Measurements from ENCODE around the gene SLC39A9.
"Not testable (repeated sequence)": the region's sequence is repeated elsewhere in the genome, so short reads cannot be mapped to it uniquely, and the experiment has no call there.

SLC39A9 gene

GRCh38 chr14:69478055-69478454 is 79.6 kb downstream of the SLC39A9 start:
- not testable (repeated sequence) for DNase-seq (ENCODE audit: low spot score)

GRCh38 chr14:69479696-69480095 is 81.2 kb downstream of the SLC39A9 start:
- no peak for DNase-seq (ENCODE audit: low spot score)

GRCh38 chr14:69480136-69480535 is 81.6 kb downstream of the SLC39A9 start:
- no peak for DNase-seq (ENCODE audit: low spot score)

GRCh38 chr14:69481815-69482568 is 83.5 kb downstream of the SLC39A9 start:
- no peak for DNase-seq (ENCODE audit: low spot score)

- DNase-seq (ENCODE audit: low spot score): no peak
Observed at GRCh38 chr14:69483765-69484443, 85.4 kb downstream of the SLC39A9 start.

- DNase-seq (ENCODE audit: low spot score): no peak
Observed at GRCh38 chr14:69484444-69485314, 86.2 kb downstream of the SLC39A9 start, which contains the start of gene PLEKHD1. TSS of gene PLEKHD1 (plus strand) at chr14:69484728. CDS start at chr14:69484966, 238 bp downstream.

- DNase-seq (ENCODE audit: low spot score): no peak
Observed at GRCh38 chr14:69485315-69485660, 86.8 kb downstream of the SLC39A9 start.

GRCh38 chr14:69485701-69486100 is 87.2 kb downstream of the SLC39A9 start:
- no peak for DNase-seq (ENCODE audit: low spot score)

- no peak for DNase-seq (ENCODE audit: low spot score)
Observed at GRCh38 chr14:69487226-69487625, 88.7 kb downstream of the SLC39A9 start.

- DNase-seq (ENCODE audit: low spot score): no peak
Observed at GRCh38 chr14:69487771-69488170, 89.3 kb downstream of the SLC39A9 start.

- no peak for DNase-seq (ENCODE audit: low spot score)
Observed at GRCh38 chr14:69489495-69489894, 91.0 kb downstream of the SLC39A9 start.

- no peak for DNase-seq (ENCODE audit: low spot score)
Observed at GRCh38 chr14:69490219-69490918, 91.9 kb downstream of the SLC39A9 start.

- no peak for DNase-seq (ENCODE audit: low spot score)
Observed at GRCh38 chr14:69491193-69491592, 92.7 kb downstream of the SLC39A9 start.

- DNase-seq (ENCODE audit: low spot score): no peak
Observed at GRCh38 chr14:69493038-69493437, 94.5 kb downstream of the SLC39A9 start.

- no peak for DNase-seq (ENCODE audit: low spot score)
Observed at GRCh38 chr14:69493791-69494190, 95.3 kb downstream of the SLC39A9 start.

- DNase-seq (ENCODE audit: low spot score): no peak
Observed at GRCh38 chr14:69495341-69495921, 96.9 kb downstream of the SLC39A9 start.

- DNase-seq (ENCODE audit: low spot score): not testable (repeated sequence)
Observed at GRCh38 chr14:69497866-69498265, 99.4 kb downstream of the SLC39A9 start.

- not testable (repeated sequence) for DNase-seq (ENCODE audit: low spot score)
Observed at GRCh38 chr14:69498286-69498685, 99.8 kb downstream of the SLC39A9 start.

- no peak for DNase-seq (ENCODE audit: low spot score)
Observed at GRCh38 chr14:69499436-69499835, 100.9 kb downstream of the SLC39A9 start.

- DNase-seq (ENCODE audit: low spot score): no peak
Observed at GRCh38 chr14:69500096-69500495, 101.6 kb downstream of the SLC39A9 start.

GRCh38 chr14:69500736-69501135 is 102.2 kb downstream of the SLC39A9 start:
- no peak for DNase-seq (ENCODE audit: low spot score)

- DNase-seq (ENCODE audit: low spot score): no peak
Observed at GRCh38 chr14:69501423-69501838, 102.9 kb downstream of the SLC39A9 start.
